Bronchial epithelial cell (primary cell): Measurements from ENCODE around the gene BICRAL. TPM values are rescaled to one million over a fixed set of nuclear protein-coding genes. Genes with fewer than 3 reads are reported as not detected.
"Not testable (repeated sequence)": the region's sequence is repeated elsewhere in the genome, so short reads cannot be mapped to it uniquely, and the experiment has no call there.

ENCODE experiments used
- DNase-seq: peaks from one replicate; pipeline ENCODE4 v3.0.0-alpha.2; 2010; ENCODE audit warnings: low read depth
- FAIRE-seq: peaks from 2 replicates; lab custom pipeline; 2011; peaks lifted over from hg19 to GRCh38; lab: Jason Lieb, UNC
- H3K27me3 ChIP-seq: 2 replicates; pipeline ENCODE4 v1.5.1; 2011; ENCODE audit warnings: low read length; ENCODE audit not compliant: control insufficient read depth, insufficient read depth
- H3K36me3 ChIP-seq: 2 replicates; pipeline ENCODE4 v1.5.1; 2011; ENCODE audit warnings: low read length; ENCODE audit not compliant: control insufficient read depth, insufficient read depth
- H3K4me3 ChIP-seq: 2 replicates; pipeline ENCODE4 v1.5.1; 2011; ENCODE audit warnings: mild to moderate bottlenecking, low read depth, low read length, control low read depth
- CTCF ChIP-seq: IDR thresholded peaks from 2 replicates; pipeline ENCODE4 v1.5.1; 2011; ENCODE audit warnings: mild to moderate bottlenecking, moderate library complexity, low read length, control low read depth, inconsistent platforms; ENCODE audit not compliant: insufficient read depth, severe bottlenecking
- total RNA-seq: library from RNA; depleted of rRNA; stranded (reverse); fragments of >200 nt; gene quantifications from 2 replicates; pipeline ENCODE4 v1.2.1, GENCODE V29; 2014

Gene BICRAL
- total RNA-seq, 1 donor from 2014 or later, result 3.9 TPM

- DNase-seq (peak; percentile 72), FAIRE-seq (no peak)
- Histone ChIP-seq H3K36me3 (no peaks in the 10 kb centered on the region), H3K27me3 (no peaks in the 10 kb centered on the region), H3K4me3 (no peak overlapping the region)
- no peak for TF ChIP-seq CTCF
These were observed 10.0 kb downstream of the BICRAL start for GRCh38 chr6:42791706-42792320.

- no peak for TF ChIP-seq CTCF
- DNase-seq, result no peak
- Histone ChIP-seq H3K36me3 (no peaks in the 10 kb centered on the region), H3K27me3 (no peaks in the 10 kb centered on the region), H3K4me3 (no peak overlapping the region)
- no peak for FAIRE-seq
These were observed 13.8 kb downstream of the BICRAL start for GRCh38 chr6:42795651-42796050.

DNA sequence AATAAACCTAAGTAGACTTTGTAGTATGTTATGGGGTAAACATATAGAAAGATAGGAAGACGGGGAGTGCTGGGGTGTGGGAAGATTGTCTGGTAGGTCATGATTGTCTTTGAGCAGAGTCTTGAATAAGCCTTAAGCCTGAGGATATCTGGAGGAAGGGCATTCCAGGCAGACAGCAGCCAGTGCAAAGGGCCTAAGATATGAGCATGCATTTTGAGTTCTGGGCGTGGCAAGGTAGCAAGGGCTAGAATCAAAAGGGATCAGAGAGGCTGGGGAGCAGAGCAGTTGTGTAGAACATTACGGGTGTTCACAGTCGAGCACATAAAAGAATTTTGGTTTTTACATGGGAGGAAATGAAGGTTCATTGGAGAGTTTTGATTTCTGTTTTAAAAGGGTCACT lies 14.3 kb downstream of the BICRAL start:
- no peak for TF ChIP-seq CTCF
- no peak for FAIRE-seq
- DNase-seq, result no peak
- Histone ChIP-seq H3K4me3 (no peak overlapping the region), H3K36me3 (no peaks in the 10 kb centered on the region), H3K27me3 (no peaks in the 10 kb centered on the region)

GRCh38 chr6:42797696-42798095 lies 15.8 kb downstream of the BICRAL start:
- DNase-seq, H3K36me3 ChIP-seq, FAIRE-seq, H3K27me3 ChIP-seq, H3K4me3 ChIP-seq: not testable (repeated sequence)

GRCh38 chr6:42805297-42805861 lies 23.5 kb downstream of the BICRAL start:
- no peaks in the 10 kb centered on the region for H3K36me3 ChIP-seq
- no peak for DNase-seq
- no peaks in the 10 kb centered on the region for H3K27me3 ChIP-seq
- no peak overlapping the region for H3K4me3 ChIP-seq
- TF ChIP-seq CTCF, result no peak
- no peak for FAIRE-seq

DNA sequence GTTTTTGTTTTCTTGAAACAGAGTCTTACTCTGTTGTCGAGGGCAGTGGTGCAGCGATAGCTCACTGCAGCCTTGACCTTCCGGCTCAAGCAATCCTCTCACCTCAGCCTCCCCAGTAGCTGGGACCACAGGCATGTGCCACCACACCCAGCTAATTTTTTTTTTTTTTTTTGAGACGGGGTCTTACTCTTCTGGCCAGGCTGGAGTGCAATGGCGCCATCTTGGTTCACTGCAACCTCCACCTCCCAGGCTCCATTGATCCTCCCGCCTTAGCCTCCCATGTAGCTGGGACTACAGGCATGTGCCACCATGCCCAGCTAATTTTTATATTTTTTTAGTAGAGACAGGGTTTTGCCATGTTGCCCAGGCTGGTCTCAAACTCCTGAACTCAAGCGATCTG lies 24.5 kb downstream of the BICRAL start:
- not testable (repeated sequence) for H3K36me3 ChIP-seq, H3K4me3 ChIP-seq, DNase-seq, FAIRE-seq, H3K27me3 ChIP-seq
